GM18519 (cell line): ENCODE data around the gene SOX8.
"Not testable (repeated sequence)": the region's sequence is repeated elsewhere in the genome, so short reads cannot be mapped to it uniquely, and the experiment has no call there.

Source experiments
- ATAC-seq: cut with Tn5 transposase; IDR thresholded peaks from one replicate; pipeline ENCODE4 v1.9.1; 2021; ENCODE audit warnings: mild to moderate bottlenecking, moderate library complexity; ENCODE audit not compliant: unreplicated experiment, low FRiP score

SOX8 gene

GRCh38 chr16:952321-952720 is 29.2 kb upstream of the SOX8 start:
- no peak for ATAC-seq

- not testable (repeated sequence) for ATAC-seq
Observed at GRCh38 chr16:953818-954217, 27.8 kb upstream of the SOX8 start.

GRCh38 chr16:955766-956165 is 25.8 kb upstream of the SOX8 start:
- not testable (repeated sequence) for ATAC-seq

GRCh38 chr16:959232-960040 is 22.1 kb upstream of the SOX8 start:
- no peak for ATAC-seq

GRCh38 chr16:962366-962765 is 19.2 kb upstream of the SOX8 start:
- ATAC-seq: no peak

GRCh38 chr16:962901-963814 is 18.4 kb upstream of the SOX8 start:
- ATAC-seq: no peak

GRCh38 chr16:963913-964312 is 17.7 kb upstream of the SOX8 start:
- no peak for ATAC-seq

GRCh38 chr16:964356-965035 is 17.1 kb upstream of the SOX8 start:
- ATAC-seq: no peak

GRCh38 chr16:965036-965395 is 16.6 kb upstream of the SOX8 start:
- ATAC-seq: no peak

- ATAC-seq: no peak
Observed at GRCh38 chr16:965487-965886, 16.1 kb upstream of the SOX8 start.

- ATAC-seq: no peak
Observed at GRCh38 chr16:966035-966434, 15.5 kb upstream of the SOX8 start.

GRCh38 chr16:966505-966904 is 15.1 kb upstream of the SOX8 start:
- ATAC-seq: no peak

- ATAC-seq: no peak
Observed at GRCh38 chr16:967077-967541, 14.5 kb upstream of the SOX8 start.

GRCh38 chr16:967546-968295 is 13.8 kb upstream of the SOX8 start:
- no peak for ATAC-seq

GRCh38 chr16:968620-969019 is 12.9 kb upstream of the SOX8 start:
- ATAC-seq: no peak

- no peak for ATAC-seq
Observed at GRCh38 chr16:969508-970385, 11.8 kb upstream of the SOX8 start.

GRCh38 chr16:970386-970765 is 11.2 kb upstream of the SOX8 start:
- no peak for ATAC-seq

- ATAC-seq: peak; percentile 62
Observed at GRCh38 chr16:970766-971581, 10.6 kb upstream of the SOX8 start, which contains the start of gene LMF1. Gene LMF1 (minus strand): TSS chr16:970984. CDS start chr16:970980, 4 bp downstream.

- no peak for ATAC-seq
Observed at GRCh38 chr16:971582-971905, 10.0 kb upstream of the SOX8 start.
